Measurements from ENCODE around the gene ATRNL1.
"Not testable (repeated sequence)": the region's sequence is repeated elsewhere in the genome, so short reads cannot be mapped to it uniquely, and the experiment has no call there.

Gene ATRNL1

DNA sequence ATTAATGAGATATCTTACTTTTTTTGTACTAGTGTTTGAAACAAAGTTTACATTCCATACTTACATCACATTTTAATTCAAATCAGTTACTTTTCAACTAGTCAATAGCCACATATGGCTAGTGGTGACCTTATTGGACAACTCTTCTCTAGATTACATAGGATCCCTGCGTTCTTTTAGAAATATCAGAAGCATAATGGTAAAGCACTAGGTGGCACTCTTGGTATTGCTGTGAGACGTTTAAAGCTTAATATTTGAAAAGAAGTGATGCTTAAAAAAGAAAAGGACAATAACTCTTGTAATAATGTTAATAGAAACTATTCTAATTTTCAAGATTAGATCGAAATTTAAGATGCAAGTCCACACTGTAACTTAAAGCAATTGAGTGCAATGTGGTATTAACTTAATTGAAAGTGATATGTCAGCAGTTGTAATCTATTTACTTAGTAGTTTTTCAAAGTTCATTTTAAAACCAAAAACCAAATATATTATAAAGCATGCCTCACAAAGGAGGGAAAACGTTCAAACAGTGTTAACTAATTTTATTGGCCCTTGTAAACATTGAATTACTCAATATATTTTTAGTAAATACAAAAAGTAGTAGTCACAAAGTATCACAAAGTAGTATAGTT, 339.1 kb downstream of the ATRNL1 start:
- DNase-seq = peak; percentile 2

GRCh38 chr10:115436999-115437398, 343.8 kb downstream of the ATRNL1 start:
- DNase-seq = no peak

- DNase-seq = no peak
Observed at GRCh38 chr10:115441907-115442545, 348.9 kb downstream of the ATRNL1 start.

- DNase-seq = no peak
Observed at GRCh38 chr10:115456812-115457211, 363.6 kb downstream of the ATRNL1 start.

DNA sequence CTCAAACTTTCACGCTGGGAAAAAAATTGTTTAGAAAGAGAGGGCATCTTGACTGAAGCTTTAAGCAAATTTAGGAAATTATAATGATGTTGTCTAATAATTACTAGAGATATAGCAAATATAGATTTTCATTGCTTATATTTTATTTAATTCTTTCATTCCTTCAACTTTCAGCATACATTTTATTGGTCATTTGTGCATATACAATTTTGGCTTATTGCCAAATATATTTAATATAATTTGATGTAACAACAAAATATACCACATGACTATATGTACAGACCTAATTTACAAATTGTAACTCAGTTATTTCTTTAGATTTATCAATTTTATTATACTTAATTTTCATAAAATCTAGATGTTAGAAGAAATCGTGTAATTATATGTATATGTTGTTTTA, 390.1 kb downstream of the ATRNL1 start:
- no peak for DNase-seq

- no peak for DNase-seq
Observed at GRCh38 chr10:115491526-115492140, 398.5 kb downstream of the ATRNL1 start.

GRCh38 chr10:115503546-115503945, 410.4 kb downstream of the ATRNL1 start:
- no peak for DNase-seq

GRCh38 chr10:115514895-115515294, 421.7 kb downstream of the ATRNL1 start:
- no peak for DNase-seq

DNA sequence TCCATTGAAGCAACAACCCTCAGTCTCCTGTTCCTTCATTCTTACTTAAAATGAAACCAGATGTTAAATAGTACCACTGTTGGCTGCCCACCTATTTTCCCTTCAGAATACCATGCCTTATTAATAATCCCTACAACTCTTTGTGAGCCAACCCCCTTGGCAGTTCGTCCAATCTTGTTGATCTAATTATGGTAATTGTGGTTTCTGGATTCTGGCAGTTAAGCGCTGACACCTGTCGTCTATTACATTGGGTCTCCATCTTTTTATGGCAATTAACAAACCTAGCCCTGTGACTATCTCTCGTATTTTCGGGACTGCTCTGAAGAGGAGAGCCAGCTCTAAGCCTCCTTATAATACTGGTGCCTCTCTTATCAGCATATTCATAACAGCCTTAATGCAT, 432.0 kb downstream of the ATRNL1 start:
- no peak for DNase-seq

DNA sequence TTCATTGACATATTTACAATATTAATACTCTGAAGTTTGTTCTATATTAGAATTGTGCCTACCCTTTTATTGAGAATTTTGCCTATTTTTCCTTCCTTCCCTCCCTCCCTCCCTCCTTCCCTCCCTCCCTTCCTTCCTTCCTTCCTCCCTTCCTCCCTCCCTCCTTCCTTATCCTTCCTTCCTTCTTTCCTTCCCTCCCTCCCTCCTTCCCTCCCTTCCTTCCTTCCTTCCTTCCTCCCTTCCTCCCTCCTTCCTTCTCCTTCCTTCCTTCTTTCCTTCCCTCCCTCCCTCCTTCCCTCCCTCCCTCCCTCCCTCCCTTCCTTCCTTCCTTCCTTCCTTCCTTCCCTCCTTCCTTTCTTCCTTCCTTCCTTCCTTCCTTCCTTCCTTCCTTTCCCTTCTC, 434.5 kb downstream of the ATRNL1 start:
- DNase-seq = not testable (repeated sequence)

GRCh38 chr10:115536401-115536800, 443.2 kb downstream of the ATRNL1 start:
- DNase-seq = not testable (repeated sequence)

DNA sequence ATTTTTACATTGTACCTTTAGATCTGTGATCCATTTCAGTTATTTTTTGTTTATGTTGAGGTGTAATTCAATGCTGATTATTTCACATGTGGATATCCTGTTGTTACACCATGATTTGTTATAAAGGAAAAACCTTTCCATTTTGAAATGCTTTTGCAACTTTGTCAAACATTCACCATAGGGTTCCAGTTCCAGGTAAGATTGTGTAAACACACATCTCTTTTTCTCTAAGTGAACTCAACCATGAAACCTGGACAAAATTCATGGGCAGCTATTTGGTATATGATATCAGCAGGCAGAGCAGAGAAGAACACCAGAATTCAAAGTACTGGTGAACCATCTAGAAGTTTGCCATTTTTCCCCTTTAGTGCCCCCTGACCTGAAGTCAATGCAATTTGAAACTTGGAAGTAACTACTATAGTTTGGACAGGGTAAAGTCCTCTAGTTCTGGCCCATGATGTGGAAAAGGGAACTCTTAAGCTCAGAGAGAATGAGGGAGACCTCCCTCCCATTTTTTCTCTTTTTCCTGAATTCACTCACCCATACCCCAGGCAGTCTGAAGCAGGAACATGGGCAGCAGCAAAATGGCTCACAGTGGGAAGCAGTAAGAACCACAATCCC, 446.1 kb downstream of the ATRNL1 start:
- DNase-seq = no peak

DNA sequence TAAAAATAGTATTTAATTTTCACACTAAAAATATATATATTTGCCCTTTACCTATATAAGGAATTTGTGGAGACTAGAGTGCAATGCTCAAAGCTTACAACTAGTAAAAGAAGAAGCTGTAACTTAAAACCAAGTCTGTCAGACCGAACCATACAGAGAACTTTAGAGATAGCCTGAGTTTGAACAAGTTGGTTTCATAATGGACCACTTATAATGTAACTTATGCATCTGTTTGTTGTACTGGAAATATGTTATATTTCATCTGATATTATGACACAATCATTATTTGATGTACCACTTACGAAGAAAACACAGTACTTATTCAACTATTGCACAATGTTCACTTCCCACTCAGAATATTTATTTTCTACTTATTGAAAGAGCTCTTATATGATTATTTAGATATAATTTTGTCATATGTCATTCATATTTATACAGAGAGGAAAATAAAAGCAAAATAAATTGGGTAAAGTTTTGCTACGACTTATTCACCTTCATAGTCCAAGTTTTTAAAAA, 462.8 kb downstream of the ATRNL1 start:
- DNase-seq = no peak

GRCh38 chr10:115558252-115558651, 465.1 kb downstream of the ATRNL1 start:
- DNase-seq = no peak

DNA sequence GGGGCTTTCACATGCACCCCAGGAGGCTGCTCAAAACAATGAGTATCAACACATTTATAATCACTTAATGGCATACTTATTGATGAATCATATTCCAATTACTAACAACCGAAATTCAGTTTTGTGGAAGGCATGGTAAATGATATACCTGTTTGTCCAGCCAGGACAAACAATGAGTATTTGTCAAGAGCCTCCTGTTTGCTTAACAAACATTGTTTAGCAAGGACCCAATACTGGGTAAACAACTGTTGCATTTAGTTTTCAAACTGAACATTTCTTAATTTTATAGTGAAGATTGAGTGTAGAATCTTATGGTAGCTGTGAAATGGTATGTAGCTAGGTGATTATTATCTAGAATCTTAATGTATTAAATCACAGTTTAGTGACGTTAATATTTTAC, 473.7 kb downstream of the ATRNL1 start:
- peak; percentile 4 for DNase-seq

DNA sequence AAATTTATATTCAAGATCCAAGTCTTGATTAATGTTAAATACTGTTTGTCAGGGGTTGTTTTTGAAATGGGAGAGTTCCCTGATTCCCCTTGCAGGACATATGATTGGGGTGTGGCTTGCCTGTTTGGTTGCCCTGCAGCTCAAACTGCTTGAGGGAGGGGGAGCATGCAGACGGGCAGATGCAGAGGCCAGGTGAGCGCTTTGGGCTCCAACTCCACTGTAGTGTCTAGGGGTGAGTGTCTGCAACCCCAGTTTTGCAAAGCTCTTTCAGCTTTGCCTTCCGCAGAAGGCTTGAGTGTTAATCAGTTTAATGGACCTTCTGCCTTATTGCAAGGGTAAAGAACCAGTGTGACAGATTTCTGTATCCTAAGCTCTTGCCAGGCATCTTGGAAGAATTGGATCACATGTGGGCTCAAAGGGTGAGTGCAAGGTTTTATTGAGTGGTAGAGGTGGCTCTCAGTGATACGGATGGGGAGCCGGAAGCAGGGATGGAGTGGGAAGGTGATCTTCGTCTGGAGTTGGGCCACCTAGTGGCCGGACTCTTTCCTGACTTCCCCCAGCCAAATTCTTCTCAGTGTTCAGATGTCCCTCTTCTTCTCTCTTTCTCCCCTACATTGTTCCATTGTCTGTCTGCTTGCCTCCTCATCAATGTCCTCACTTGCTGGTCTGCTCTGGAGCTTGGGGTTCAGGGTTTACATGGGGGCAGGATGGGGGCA, 479.7 kb downstream of the ATRNL1 start:
- DNase-seq = no peak

- no peak for DNase-seq
Observed at GRCh38 chr10:115580239-115580638, 487.1 kb downstream of the ATRNL1 start.

DNA sequence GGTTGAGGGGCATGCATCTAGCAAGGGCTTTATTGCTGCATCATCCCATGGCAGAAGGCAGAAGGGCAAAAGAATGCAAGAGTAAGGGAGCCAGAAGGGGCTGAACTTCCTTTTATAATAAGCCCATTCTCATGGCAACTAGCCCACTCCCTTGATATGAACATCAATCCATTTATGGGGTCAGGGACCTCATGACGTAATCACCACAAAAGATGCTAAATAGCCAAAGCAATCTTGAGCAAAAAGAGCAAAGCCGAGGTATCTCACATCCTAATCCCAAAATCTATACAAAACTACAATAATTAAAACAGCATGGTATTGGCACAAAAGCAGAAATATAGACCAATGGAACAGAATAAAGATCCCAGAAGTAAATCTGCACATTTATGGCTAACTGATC, 499.9 kb downstream of the ATRNL1 start:
- DNase-seq = no peak

- no peak for DNase-seq
Observed at GRCh38 chr10:115604627-115605026, 511.5 kb downstream of the ATRNL1 start.

DNA sequence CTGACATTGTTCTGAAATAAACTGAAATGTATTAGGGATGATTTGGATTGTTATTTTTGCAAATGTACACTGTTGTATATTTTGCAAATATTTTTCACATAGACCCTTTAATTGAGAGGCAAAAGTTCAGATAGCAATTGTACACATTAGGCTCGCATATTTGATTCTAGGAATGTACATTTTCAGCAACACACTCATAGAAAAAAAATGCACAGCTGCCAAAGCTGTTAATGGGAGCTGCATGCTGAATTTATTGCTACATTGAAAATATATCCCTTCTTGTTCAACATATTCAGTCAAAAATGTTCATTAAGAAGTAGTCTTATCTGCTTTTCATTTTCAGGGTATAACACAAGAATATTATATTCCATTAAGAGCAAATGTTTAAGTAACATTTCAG, 512.9 kb downstream of the ATRNL1 start:
- no peak for DNase-seq

DNA sequence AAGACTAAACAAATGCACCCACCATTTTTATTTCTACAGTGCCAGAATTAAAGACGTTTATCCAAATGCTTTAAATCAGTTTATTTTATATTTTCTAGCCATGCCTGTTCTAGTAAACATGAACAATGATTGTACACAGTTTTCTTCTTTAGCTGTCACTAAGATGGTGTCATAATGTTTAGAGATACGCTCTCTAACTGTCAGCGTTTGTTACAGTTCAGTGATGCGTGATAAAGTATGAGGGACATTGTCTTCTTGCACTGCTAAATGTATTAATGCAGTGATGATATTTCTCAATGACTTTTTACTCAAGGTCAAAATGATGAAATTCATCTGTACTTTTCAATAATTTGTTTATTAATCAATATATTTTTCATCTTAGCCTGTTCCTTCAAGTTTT, 513.6 kb downstream of the ATRNL1 start:
- DNase-seq = no peak

- no peak for DNase-seq
Observed at GRCh38 chr10:115624448-115624847, 531.3 kb downstream of the ATRNL1 start.

DNA sequence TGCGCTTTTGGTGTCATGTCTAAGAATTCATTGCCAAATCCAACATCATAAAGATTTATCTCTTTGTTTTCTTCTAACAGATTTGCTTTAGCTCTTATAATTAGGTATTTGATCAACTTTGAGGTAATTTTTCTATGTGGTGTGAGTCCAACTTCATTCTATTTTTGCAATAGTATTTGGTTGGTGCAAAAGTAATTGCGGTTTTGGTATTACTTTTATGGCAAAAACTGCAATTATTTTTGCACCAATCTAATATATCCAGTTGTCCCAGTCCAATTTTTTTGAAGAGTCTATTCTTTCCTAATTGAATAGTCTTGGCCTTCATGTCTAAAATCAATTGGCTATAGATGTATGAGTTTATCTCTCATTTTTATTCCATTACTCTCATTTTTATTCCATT, 535.5 kb downstream of the ATRNL1 start:
- DNase-seq = no peak
